KMS-11 (cell line): ENCODE measurements around the gene ADGRG2.
"Not testable (repeated sequence)": the region's sequence is repeated elsewhere in the genome, so short reads cannot be mapped to it uniquely, and the experiment has no call there.

ENCODE experiments used
- H2AFZ ChIP-seq: fragments of 200-600 bp; sonication (generic); 2 replicates; pipeline ENCODE4 v1.6.1; 2016; ENCODE audit warnings: antibody characterized with exemption, mixed run types, low read depth
- H3K27ac ChIP-seq: fragments of 200-600 bp; sonication (generic); 2 replicates; pipeline ENCODE4 v1.6.1; 2016; ENCODE audit warnings: mild to moderate bottlenecking, mixed run types
- H3K27me3 ChIP-seq: fragments of 200-600 bp; sonication (generic); 2 replicates; pipeline ENCODE4 v1.6.1; 2017; ENCODE audit warnings: mild to moderate bottlenecking, low read depth, mixed run types, moderate library complexity; ENCODE audit not compliant: insufficient read depth
- H3K36me3 ChIP-seq: fragments of 200-600 bp; sonication (generic); 2 replicates; pipeline ENCODE4 v1.6.1; 2017; ENCODE audit warnings: mild to moderate bottlenecking, mixed run types; ENCODE audit not compliant: insufficient read depth
- H3K4me1 ChIP-seq: fragments of 200-600 bp; sonication (generic); 2 replicates; pipeline ENCODE4 v1.6.1; 2016; ENCODE audit warnings: mild to moderate bottlenecking, low read depth, mixed run types; ENCODE audit not compliant: poor library complexity, severe bottlenecking
- H3K4me2 ChIP-seq: fragments of 200-600 bp; sonication (generic); 2 replicates; pipeline ENCODE4 v1.7.0; 2016; ENCODE audit warnings: mild to moderate bottlenecking, mixed run types
- H3K4me3 ChIP-seq: fragments of 200-600 bp; sonication (generic); IDR thresholded peaks from 2 replicates; pipeline ENCODE4 v1.6.1; 2017; ENCODE audit warnings: low read depth, low read length, mixed read lengths; ENCODE audit not compliant: insufficient read depth
- H3K79me2 ChIP-seq: fragments of 200-600 bp; sonication (generic); 2 replicates; pipeline ENCODE4 v1.6.1; 2016; ENCODE audit warnings: low read depth, mixed run types; ENCODE audit not compliant: insufficient read depth
- H3K9ac ChIP-seq: fragments of 200-600 bp; sonication (generic); 2 replicates; pipeline ENCODE4 v1.6.1; 2016; ENCODE audit warnings: mild to moderate bottlenecking, mixed run types
- H4K20me1 ChIP-seq: fragments of 200-600 bp; sonication (generic); 2 replicates; pipeline ENCODE4 v1.6.1; 2016; ENCODE audit warnings: mild to moderate bottlenecking, mixed run types; ENCODE audit not compliant: insufficient read depth
- CTCF ChIP-seq: fragments of 200-600 bp; sonication (generic); conservative IDR thresholded peaks from 2 replicates; pipeline ENCODE4 v1.6.1; 2017; ENCODE audit warnings: low read depth, mild to moderate bottlenecking, antibody characterized with exemption, low read length, moderate library complexity, mixed read lengths

ADGRG2 gene

GRCh38 chrX:18983666-18984380, 138.4 kb downstream of the ADGRG2 start, which contains the start of gene PHKA2:
Gene PHKA2, minus strand, starts transcription at chrX:18984114. Its CDS starts 182 bp downstream, at chrX:18983932.
- Histone ChIP-seq H3K27me3 (no peaks in the 10 kb centered on the region), H3K9ac (peak within 1 kb of the TSS; percentile 79), H2AFZ (peak within 1 kb of the TSS; percentile 82), H3K36me3 (no peaks in the 10 kb centered on the region), H4K20me1 (no peaks in the 10 kb centered on the region), H3K4me2 (peak within 1 kb of the TSS; percentile 91), H3K79me2 (no peaks in the 10 kb centered on the region), H3K4me1 (peaks cover 10% of the 10 kb centered on the region), H3K4me3 (no peak within 1 kb of the TSS), H3K27ac (peak within 1 kb of the TSS; percentile 68)
- TF ChIP-seq CTCF: no peak

- no peak overlapping the region for H2AFZ ChIP-seq
- H3K36me3 ChIP-seq: no peaks in the 10 kb centered on the region
- H4K20me1 ChIP-seq: no peaks in the 10 kb centered on the region
- no peak for TF ChIP-seq CTCF
- H3K79me2 ChIP-seq: no peaks in the 10 kb centered on the region
- H3K4me3 ChIP-seq: no peak overlapping the region
- no peak overlapping the region for H3K4me2 ChIP-seq
- no peak overlapping the region for H3K27ac ChIP-seq
- H3K4me1 ChIP-seq: peaks cover 10% of the 10 kb centered on the region
- no peaks in the 10 kb centered on the region for H3K27me3 ChIP-seq
- no peak overlapping the region for H3K9ac ChIP-seq
Measured at GRCh38 chrX:18981124-18981807, 141.0 kb downstream of the ADGRG2 start.

DNA sequence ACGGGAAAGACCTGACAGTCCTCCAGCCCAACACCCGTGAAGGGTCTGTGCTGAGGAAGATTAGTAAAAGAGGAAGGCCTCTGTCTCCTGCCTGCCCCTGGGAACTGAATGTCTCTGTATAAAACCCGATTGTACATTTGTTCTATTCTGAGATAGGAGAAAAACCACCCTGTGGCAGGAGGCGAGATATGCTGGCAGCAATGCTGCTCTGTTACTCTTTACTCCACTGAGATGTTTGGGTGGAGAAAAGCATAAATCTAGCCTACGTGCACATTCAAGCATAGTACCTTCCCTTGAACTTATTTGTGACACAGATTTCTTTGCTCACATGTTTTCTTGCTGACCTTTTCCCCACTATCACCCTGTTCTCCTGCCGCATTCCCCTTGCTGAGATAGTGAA, 142.0 kb downstream of the ADGRG2 start:
- H3K79me2 ChIP-seq, H3K9ac ChIP-seq, H3K4me1 ChIP-seq, H3K4me2 ChIP-seq, H3K36me3 ChIP-seq, H3K27ac ChIP-seq, H3K4me3 ChIP-seq, H2AFZ ChIP-seq, H3K27me3 ChIP-seq, H4K20me1 ChIP-seq: not testable (repeated sequence)

DNA sequence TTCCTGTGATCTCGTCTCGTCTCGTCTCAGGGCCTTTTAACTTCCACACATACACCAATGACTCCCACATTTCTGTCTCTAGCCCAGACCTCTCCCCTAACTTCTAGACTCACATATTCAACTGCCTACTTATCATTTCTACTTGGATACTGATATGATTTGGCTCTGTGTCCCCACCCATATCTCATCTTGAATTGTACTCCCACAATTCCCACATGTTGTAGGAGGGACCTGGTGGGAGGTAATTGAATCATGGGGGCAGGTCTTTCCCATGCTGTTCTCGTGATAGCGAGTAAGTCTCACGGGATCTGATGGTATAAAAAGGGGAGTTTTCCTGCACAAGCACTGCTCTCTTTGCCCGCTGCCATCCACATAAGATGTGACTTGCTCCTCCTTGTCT, 147.3 kb downstream of the ADGRG2 start:
- H3K4me2 ChIP-seq: no peak overlapping the region

More for the DNA sequence above, 147.3 kb downstream of the ADGRG2 start:
- Histone ChIP-seq H3K9ac (no peak overlapping the region), H3K27ac (no peak overlapping the region), H4K20me1 (no peaks in the 10 kb centered on the region), H3K27me3 (no peaks in the 10 kb centered on the region), H3K4me1 (no peaks in the 10 kb centered on the region), H3K36me3 (no peaks in the 10 kb centered on the region), H3K4me3 (no peak overlapping the region), H3K79me2 (no peaks in the 10 kb centered on the region), H2AFZ (no peak overlapping the region)
- no peak for TF ChIP-seq CTCF
